HEK293T (cell line): ENCODE measurements around the gene C5orf15.

ENCODE experiments used
- CTCF ChIA-PET: fragments of 350-600 bp; formaldehyde crosslinking; extraction: SDS; loops from one replicate; lab custom pipeline; 2021; ENCODE audit warnings: antibody characterized with exemption, inconsistent platforms; lab: Yijun Ruan, JAX
- POLR2A ChIA-PET: fragments of 350-600 bp; formaldehyde crosslinking; extraction: SDS; loops from one replicate; lab custom pipeline; 2020; ENCODE audit warnings: antibody characterized with exemption, inconsistent platforms; lab: Yijun Ruan, JAX
- DNase-seq: peaks from one replicate; pipeline ENCODE4 v3.0.0; 2012; ENCODE audit warnings: mixed read lengths; ENCODE audit errors: extremely low spot score
- ARNT ChIP-seq: fragments of 450-650 bp; IDR thresholded peaks from 2 replicates; pipeline ENCODE4 v1.6.1; 2017; ENCODE audit warnings: mild to moderate bottlenecking
- BHLHE40 ChIP-seq: fragments of 450-650 bp; IDR thresholded peaks from 2 replicates; pipeline ENCODE4 v1.6.1; 2016; ENCODE audit warnings: mild to moderate bottlenecking, moderate library complexity, borderline replicate concordance
- CTBP1 ChIP-seq: fragments of 450-650 bp; IDR thresholded peaks from 2 replicates; pipeline ENCODE4 v1.6.1; 2016; ENCODE audit warnings: borderline replicate concordance
- ELF4 ChIP-seq: fragments of 450-650 bp; IDR thresholded peaks from 2 replicates; pipeline ENCODE4 v1.6.1; 2017; ENCODE audit warnings: antibody characterized with exemption
- FOXA1 ChIP-seq: fragments of 450-650 bp; IDR thresholded peaks from 2 replicates; pipeline ENCODE4 v1.6.1; 2016; ENCODE audit warnings: mild to moderate bottlenecking
- FOXK2 ChIP-seq: fragments of 450-650 bp; IDR thresholded peaks from 2 replicates; pipeline ENCODE4 v1.6.1; 2016; ENCODE audit warnings: mild to moderate bottlenecking
- FOXM1 ChIP-seq: fragments of 450-650 bp; IDR thresholded peaks from 2 replicates; pipeline ENCODE4 v1.6.1; 2017; ENCODE audit warnings: mild to moderate bottlenecking, borderline replicate concordance
- HDGF ChIP-seq: fragments of 450-650 bp; IDR thresholded peaks from 2 replicates; pipeline ENCODE4 v1.6.1; 2017; ENCODE audit warnings: antibody characterized with exemption, borderline replicate concordance
- L3MBTL2 ChIP-seq: fragments of 450-650 bp; conservative IDR thresholded peaks from 2 replicates; pipeline ENCODE4 v1.6.1; 2016; ENCODE audit warnings: mild to moderate bottlenecking
- LEF1 ChIP-seq: fragments of 450-650 bp; IDR thresholded peaks from 2 replicates; pipeline ENCODE4 v1.6.1; 2017; ENCODE audit warnings: mild to moderate bottlenecking, borderline replicate concordance
- NFRKB ChIP-seq: fragments of 450-650 bp; IDR thresholded peaks from 2 replicates; pipeline ENCODE4 v1.6.1; 2016; ENCODE audit warnings: mild to moderate bottlenecking, moderate library complexity
- SP1 ChIP-seq: fragments of 450-650 bp; IDR thresholded peaks from 2 replicates; pipeline ENCODE4 v1.6.1; 2017
- SUZ12 ChIP-seq: fragments of 450-650 bp; IDR thresholded peaks from 2 replicates; pipeline ENCODE4 v1.6.1; 2016; ENCODE audit warnings: mild to moderate bottlenecking
- TARDBP ChIP-seq: fragments of 450-650 bp; IDR thresholded peaks from 2 replicates; pipeline ENCODE4 v1.6.1; 2016
- ZNF384 ChIP-seq: fragments of 450-650 bp; IDR thresholded peaks from 2 replicates; pipeline ENCODE4 v1.6.1; 2016
- TF ChIP-seq, protein P1 (sequence below): fragments of 450-650 bp; IDR thresholded peaks from 2 replicates; pipeline ENCODE4 v1.6.1; 2016

The C5orf15 gene

DNA sequence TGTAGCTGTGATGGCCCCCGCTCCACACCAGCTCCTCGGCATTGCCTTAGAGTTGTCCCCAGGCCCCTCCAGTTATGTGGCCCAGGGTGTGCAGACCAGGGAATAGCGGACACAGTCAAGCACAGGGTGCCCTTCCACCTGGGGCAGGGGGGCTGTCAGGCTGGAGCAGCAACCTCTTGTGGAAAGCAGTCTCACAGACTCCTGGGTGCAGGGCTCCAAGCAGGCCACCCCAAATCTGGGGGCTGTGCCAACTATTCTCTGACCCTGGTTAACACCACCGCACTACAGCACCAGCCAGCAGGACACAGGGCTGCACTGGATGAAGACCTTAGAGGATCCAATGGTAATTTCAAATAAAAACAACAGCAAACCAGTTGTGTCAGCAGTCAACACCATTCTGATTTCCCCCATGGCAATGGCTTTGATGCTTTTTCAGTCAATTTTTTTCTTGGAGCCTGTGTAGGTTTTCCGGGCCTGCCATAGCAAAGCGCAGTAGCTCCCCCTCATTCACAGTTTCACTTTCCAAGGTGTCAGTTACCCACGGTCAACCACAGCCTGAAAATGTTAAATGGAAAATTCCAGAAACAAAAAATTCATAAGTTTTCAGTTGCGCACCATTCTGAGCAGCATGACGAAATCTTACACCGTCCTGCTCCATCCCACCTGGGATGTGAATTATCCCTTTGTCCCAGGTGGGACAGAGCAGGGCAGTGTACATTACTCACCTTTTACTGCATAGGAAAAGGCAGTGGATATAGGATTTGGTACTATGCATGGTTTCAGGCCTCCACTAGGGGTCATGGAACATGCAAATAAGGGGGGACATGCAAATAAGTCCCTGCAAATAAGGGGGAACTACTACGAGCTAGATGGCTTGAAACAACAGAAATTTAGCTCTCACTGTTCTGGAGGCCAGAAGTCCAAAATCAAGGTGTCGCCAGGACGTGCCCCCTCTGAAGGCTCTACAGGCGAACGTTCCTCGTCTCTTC, 49.0 kb downstream of the C5orf15 start:
- no peak for DNase-seq
- TF ChIP-seq FOXK2: no peak
- no peak for TF ChIP-seq BHLHE40
- no peak for TF ChIP-seq ARNT
- TF ChIP-seq ZNF384: no peak
- no peak for TF ChIP-seq HDGF
- no peak for TF ChIP-seq ELF4
- no peak for TF ChIP-seq NFRKB
- POLR2A ChIA-PET: no interaction called here
- CTCF ChIA-PET: no interaction called here

DNA sequence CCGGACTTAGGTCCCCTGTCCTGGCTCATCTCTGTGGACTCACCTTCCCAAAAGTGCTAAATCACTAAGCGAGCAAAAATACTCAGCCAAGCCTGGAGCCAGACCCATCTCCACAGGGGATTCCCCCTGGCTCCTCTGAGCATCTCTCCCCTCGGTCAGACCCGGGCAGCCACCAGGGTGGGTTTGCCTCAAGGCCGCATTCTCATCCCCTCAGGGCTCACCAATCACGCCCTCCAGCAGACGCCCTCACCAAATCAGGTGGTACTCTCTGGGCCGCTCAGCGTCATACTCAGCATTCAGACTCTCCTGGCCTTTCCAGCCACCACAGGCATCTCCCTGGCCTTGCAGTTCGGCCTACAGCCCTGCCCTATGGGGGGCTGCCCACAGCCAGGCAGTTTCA, 49.7 kb downstream of the C5orf15 start:
- CTCF ChIA-PET: no interaction called here
- POLR2A ChIA-PET: no interaction called here
- TF ChIP-seq ELF4 (no peak), FOXM1 (no peak), BHLHE40 (no peak), LEF1 (no peak), FOXK2 (no peak), L3MBTL2 (no peak), ZNF384 (no peak), ARNT (no peak), TARDBP (no peak), HDGF (no peak), SUZ12 (no peak), NFRKB (no peak), FOXA1 (no peak), CTBP1 (no peak), SP1 (no peak)
- TF ChIP-seq, protein P1, sequence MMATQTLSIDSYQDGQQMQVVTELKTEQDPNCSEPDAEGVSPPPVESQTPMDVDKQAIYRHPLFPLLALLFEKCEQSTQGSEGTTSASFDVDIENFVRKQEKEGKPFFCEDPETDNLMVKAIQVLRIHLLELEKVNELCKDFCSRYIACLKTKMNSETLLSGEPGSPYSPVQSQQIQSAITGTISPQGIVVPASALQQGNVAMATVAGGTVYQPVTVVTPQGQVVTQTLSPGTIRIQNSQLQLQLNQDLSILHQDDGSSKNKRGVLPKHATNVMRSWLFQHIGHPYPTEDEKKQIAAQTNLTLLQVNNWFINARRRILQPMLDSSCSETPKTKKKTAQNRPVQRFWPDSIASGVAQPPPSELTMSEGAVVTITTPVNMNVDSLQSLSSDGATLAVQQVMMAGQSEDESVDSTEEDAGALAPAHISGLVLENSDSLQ: no peak
- DNase-seq: no peak

DNA sequence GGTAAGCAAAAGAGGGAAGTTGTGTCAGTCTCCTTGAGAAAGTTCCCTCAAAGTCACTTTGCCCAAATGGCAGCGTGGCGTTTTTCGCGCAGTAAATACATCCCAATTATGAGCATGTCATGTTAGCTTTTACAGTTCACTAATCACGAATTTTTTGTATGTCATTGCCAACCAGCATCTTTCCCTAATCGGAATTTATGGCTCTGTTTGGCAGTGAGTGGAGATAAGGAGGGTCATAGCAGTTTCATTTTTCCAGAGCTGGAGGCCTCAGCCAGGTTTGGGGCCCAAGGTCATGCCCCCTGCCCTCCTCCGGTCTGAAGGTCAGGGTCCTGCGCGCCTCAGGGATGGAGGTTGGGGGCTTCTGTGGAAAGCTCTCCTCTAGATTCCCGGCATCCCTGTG, 50.1 kb downstream of the C5orf15 start:
- TF ChIP-seq FOXA1 (no peak), L3MBTL2 (no peak)
- DNase-seq: no peak
- CTCF ChIA-PET: no interaction called here
- POLR2A ChIA-PET: no interaction called here

DNA sequence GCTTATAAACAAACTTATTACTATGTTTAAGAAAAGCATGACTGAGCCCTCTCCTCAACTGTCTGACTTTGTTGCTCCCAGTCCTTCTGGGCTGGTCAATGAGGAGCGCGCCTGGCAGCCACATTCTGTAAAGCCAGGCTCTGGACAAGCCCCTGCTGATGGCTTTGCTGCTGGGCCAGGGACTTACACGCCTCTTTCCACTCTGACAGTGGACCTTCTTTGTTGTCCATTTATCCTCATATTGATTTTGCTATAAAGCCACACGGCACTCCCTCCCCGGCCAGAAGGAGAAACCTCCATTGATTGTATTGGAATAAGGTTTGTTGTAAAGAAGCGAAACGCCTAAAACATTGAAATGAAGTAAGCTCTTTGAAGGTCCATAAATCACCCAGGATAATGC, 50.6 kb downstream of the C5orf15 start:
- CTCF ChIA-PET: no interaction called here
- POLR2A ChIA-PET: no interaction called here
- no peak for TF ChIP-seq SUZ12
- no peak for TF ChIP-seq TARDBP
- DNase-seq: no peak

DNA sequence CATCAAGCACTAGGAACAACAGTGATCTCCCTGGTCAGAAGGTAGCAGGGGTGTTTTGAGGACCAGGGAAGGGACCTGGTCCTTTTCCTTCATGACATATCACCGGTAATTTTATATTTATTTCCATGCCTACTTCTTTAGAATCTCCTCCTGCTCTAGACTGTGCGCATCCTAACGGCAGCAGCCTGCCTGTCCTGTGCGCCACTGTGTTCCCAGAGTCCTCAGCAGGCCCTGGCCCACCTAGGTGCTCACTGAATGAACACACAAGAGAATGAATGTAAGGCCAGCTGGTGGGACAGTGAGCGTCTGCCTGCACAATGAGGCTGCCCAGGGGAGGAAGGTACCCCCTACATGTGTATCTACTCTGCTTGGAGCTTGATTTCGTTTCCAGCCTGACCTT, 51.5 kb downstream of the C5orf15 start:
- ChIA-PET CTCF (no interaction called here), POLR2A (no interaction called here)
- DNase-seq: no peak
- TF ChIP-seq LEF1 (no peak), TARDBP (no peak), BHLHE40 (no peak), L3MBTL2 (no peak), ELF4 (no peak), SUZ12 (no peak), FOXA1 (no peak)

DNA sequence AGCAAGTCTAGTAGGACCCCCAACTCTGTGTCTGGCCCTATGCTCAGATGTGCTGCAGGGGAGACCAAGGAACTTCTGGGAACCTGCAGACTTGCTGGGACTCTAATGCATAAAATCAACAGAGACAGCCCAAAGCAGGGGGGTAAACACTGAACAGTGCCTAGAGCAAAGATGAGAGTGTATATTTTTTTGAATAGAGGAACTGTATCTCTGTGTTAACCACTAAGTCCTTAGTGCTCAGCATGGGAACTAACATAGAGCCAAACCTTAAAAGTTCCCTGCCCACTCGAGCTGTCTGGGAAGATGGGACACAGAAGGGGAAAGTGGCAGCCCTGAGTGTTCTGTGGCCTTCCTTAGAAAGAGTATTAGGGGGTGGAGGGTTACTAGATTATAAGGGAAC, 51.9 kb downstream of the C5orf15 start:
- ChIA-PET POLR2A (no interaction called here), CTCF (no interaction called here)
- DNase-seq: no peak
- no peak for TF ChIP-seq SUZ12
- TF ChIP-seq SP1: no peak
- TF ChIP-seq FOXK2: no peak
- TF ChIP-seq CTBP1: no peak
- TF ChIP-seq L3MBTL2: no peak
- TF ChIP-seq FOXM1: no peak
- TF ChIP-seq ARNT: no peak
- no peak for TF ChIP-seq ELF4
- TF ChIP-seq NFRKB: no peak
- no peak for TF ChIP-seq TARDBP
- TF ChIP-seq LEF1: no peak
- TF ChIP-seq BHLHE40: no peak
- TF ChIP-seq, protein P1: no peak
- no peak for TF ChIP-seq ZNF384
- TF ChIP-seq FOXA1: no peak
- TF ChIP-seq HDGF: no peak

DNA sequence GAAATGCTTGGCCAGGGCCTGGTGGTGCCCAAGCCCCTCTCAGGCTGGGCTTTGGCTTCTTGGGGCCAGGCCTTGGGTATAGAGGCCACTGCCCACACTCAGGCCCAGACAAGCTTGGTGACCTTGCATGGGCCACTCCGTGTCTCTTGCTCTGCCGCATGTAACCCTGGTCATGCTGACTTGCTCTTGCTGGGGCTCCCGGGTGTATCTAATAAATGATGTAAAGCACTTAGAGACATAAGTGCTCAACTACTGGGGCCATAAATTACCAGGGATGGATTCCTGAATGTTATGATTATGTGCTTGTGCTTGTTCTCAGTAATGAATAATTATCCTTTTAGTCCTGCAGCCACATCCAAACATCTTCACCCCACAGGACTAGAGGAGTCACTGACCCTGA, 54.0 kb downstream of the C5orf15 start:
- DNase-seq: no peak
- CTCF ChIA-PET: no interaction called here
- POLR2A ChIA-PET: no interaction called here
- TF ChIP-seq, protein P1: no peak
- TF ChIP-seq ARNT (no peak), L3MBTL2 (no peak), SUZ12 (no peak), FOXA1 (no peak), ZNF384 (no peak)
